ENCODE measurements around the gene GRIK3. TPM values are rescaled to one million over a fixed set of nuclear protein-coding genes. Genes with fewer than 3 reads are reported as not detected.
A peak's percentile ranks its signal among the peaks of the same experiment; 100 is the strongest.

Gene GRIK3
- total and polyA plus RNA-seq, 2 of the 8 experiments (the other 6 are each of a cell fraction or from before 2014, with no cell fraction given), result 2.1 to 3.4 TPM

GRCh38 chr1:36822648-36823047 is 211.7 kb downstream of the GRIK3 start:
- Histone ChIP-seq H2BK120ac (replicated peaks; ENCODE audit: low read depth, low read length) (no peak overlapping the region), H3K9me3 (ENCODE audit: insufficient read depth in 2 of 2, low read depth in 1 of 2, low read length in 1 of 2) (no peaks in the 10 kb centered on the region), H3K23ac (ENCODE audit: insufficient read length) (no peak overlapping the region), H3K56ac (replicated peaks; ENCODE audit: insufficient read length, low read depth, low read length) (no peak overlapping the region), H3K27ac (ENCODE audit: low read depth, low read length) (no peak overlapping the region), H4K5ac (ENCODE audit: insufficient read length, low read depth, low read length) (no peak overlapping the region), H3K27me3 (replicated peaks in 1 of 4; ENCODE audit: control insufficient read depth in 3 of 4, extremely low read depth in 1 of 4, insufficient read depth in 3 of 4, low read length in 3 of 4) (no peaks in the 10 kb centered on the region), H3K4me1 (replicated peaks in 1 of 4; ENCODE audit: control insufficient read depth in 3 of 4, insufficient read depth in 4 of 4, low read length in 3 of 4) (peaks cover 5 to 20% (median 13%) of the 10 kb centered on the region in 4 experiments), H3K4me3 (ENCODE audit: extremely low read depth in 1 of 4, insufficient read depth in 2 of 4, low read depth in 3 of 4, low read length in 4 of 4) (no peak overlapping the region), H3K79me2 (ENCODE audit: control insufficient read depth in 1 of 2, insufficient read depth in 2 of 2, low read length in 2 of 2) (no peaks in the 10 kb centered on the region), H2BK15ac (ENCODE audit: low read length) (0 out of 2 replicates have a peak overlapping the region, but pooled peaks have one; percentile 3), H2BK5ac (ENCODE audit: low read depth, low read length) (no peak overlapping the region), H3K23me2 (ENCODE audit: low read depth, low read length) (no peaks in the 10 kb centered on the region), H3K9ac (replicated peaks in 1 of 4; ENCODE audit: extremely low read depth in 1 of 4, low read depth in 3 of 4, low read length in 3 of 4) (no peak overlapping the region), H4K91ac (replicated peaks; ENCODE audit: insufficient read length, low read length) (peak overlapping the region; percentile 25), H2AK5ac (ENCODE audit: low read depth, low read length) (no peak overlapping the region), H2AFZ (ENCODE audit: low read length) (no peak overlapping the region), H4K8ac (ENCODE audit: extremely low read depth, insufficient read depth, low read length) (no peak overlapping the region), H2BK20ac (ENCODE audit: low read length) (no peak overlapping the region), H3K79me1 (ENCODE audit: low read depth, low read length) (no peaks in the 10 kb centered on the region), H2BK12ac (ENCODE audit: low read depth, low read length) (no peak overlapping the region), H3K4ac (replicated peaks; ENCODE audit: insufficient read length, low read depth, low read length) (no peak overlapping the region), H3K14ac (ENCODE audit: insufficient read length) (no peak overlapping the region), H3K18ac (ENCODE audit: extremely low read depth, low read length) (0 out of 2 replicates have a peak overlapping the region, but pooled peaks have one; percentile 5), H3K36me3 (ENCODE audit: control insufficient read depth in 2 of 4, insufficient read depth in 4 of 4, low read length in 3 of 4) (no peaks in the 10 kb centered on the region), H4K20me1 (replicated peaks in 1 of 2; ENCODE audit: control insufficient read depth in 1 of 2, insufficient read depth in 2 of 2, low read length in 2 of 2) (no peaks in the 10 kb centered on the region), H3K4me2 (ENCODE audit: insufficient read depth in 1 of 2, low read depth in 2 of 2, low read length in 2 of 2) (no peak overlapping the region)
- FAIRE-seq (no peak), DNase-seq (ENCODE audit: low read depth in 1 of 2, low spot score in 2 of 2) (no peak)
- WGBS, 2 experiments (ENCODE audit: extremely low coverage in 1 of 2, insufficient coverage in 1 of 2, insufficient read length in 1 of 2, insufficient replicate concordance in 2 of 2, low coverage in 1 of 2, low lambda C conversion rate in 2 of 2, missing lambda C conversion rate in 1 of 2), result 91% methylated on average over 2 of the region's 2 CpGs; no CpG with 5 or more reads in 1 of the 2 experiments
- CTCF ChIA-PET (ENCODE audit: partially characterized antibody), result interaction anchor here (0.8 to 1.0 kb wide), 2 partner anchors 13 to 110 kb away, joined by 3 read pairs; no protein-coding TSS in a partner anchor
- POLR2A ChIA-PET (ENCODE audit: partially characterized antibody), result no interaction called here
- TF ChIP-seq E2F6 (IDR thresholded peaks at IDR 0.05) (no peak), YY1 (IDR thresholded peaks at IDR 0.05; ENCODE audit: low read depth, low read length) (no peak), CTBP2 (IDR thresholded peaks at IDR 0.05; ENCODE audit: borderline replicate concordance, insufficient read depth, insufficient read length, low read length) (no peak), CREB1 (IDR thresholded peaks at IDR 0.05) (no peak)
